GM21367 (cell line): Measurements from ENCODE around the gene SRRM1.
"Not testable (repeated sequence)": the region's sequence is repeated elsewhere in the genome, so short reads cannot be mapped to it uniquely, and the experiment has no call there.

Source experiments
- ATAC-seq: cut with Tn5 transposase; IDR thresholded peaks from one replicate; pipeline ENCODE4 v1.9.1; 2021; ENCODE audit not compliant: unreplicated experiment

Gene SRRM1

DNA sequence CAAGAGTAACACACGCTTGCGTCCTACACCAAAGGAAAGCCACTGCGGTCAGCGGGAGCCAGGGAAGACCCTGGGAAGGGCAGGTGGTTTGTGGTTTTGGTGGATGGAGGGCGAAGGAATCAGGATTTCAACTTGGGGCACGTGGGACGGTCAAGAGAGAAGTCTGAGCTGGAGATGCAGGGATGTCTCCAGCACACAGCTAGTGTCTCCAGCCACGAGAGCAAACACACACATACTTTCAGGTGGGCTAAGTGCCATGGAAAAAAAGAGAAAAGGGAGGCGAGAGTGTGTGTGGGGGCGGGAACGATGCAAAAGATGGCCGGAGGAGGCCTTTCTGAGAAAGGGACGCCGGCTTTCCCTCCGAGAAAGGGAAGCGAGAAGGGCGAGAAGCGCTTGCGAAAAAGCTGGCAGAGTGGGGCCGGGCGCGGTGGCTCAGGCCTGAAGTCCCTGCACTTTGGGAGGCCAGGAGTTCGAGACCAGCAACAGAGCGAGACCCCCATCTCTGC, 1.4 kb upstream of the SRRM1 start:
- no peak for ATAC-seq

DNA sequence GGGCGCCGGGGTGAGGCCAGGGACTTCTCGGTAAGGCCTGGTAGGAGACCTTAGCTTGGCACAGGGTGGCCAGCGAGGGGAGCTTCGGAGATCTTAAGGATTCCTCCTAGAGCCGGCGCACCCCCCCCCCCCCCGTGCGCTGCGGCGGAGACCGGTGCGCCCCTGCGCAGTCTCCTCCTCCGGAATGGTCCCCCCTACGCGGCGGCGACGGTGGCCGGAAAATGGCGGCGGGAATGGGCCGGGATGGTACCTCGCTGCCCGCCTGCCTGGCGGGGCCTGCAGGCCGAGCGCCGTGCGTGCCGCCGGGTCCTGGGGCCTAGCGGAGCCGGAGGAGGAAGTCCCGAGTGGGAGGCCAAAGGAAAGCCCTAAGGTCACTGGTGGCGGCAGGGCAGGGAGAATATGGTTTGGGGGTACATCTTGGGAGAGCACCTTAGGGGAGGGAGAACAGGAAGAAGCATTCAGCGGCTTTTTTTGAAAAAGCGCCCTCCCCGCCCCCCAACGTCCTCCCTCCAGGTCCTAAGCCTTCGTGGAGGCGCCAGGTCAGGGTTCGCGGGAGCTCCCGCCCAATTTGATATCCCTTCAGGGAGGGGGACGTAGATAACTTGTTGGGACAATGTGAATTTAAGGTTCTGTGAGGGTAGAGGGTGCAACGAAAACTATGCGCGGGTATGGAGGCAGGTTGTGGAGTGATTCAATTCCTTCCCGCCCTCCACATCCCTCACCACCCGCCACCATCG, 429 bp downstream of the SRRM1 start:
- ATAC-seq: peak; percentile 22

DNA sequence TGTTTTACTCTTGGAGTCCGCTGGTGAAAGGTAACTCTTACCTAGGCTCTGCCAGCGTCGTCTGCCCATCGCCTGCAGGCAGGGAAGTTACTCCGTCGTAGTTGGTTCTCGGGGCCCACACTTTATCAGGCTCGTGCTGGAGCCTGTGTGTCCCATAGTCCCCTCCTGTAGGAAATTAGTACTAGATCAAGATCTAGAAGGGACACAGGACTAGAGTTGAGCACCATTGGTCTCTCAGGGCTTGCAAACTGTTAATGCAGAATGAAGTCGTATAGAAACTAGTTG, 940 bp downstream of the SRRM1 start:
- no peak for ATAC-seq

DNA sequence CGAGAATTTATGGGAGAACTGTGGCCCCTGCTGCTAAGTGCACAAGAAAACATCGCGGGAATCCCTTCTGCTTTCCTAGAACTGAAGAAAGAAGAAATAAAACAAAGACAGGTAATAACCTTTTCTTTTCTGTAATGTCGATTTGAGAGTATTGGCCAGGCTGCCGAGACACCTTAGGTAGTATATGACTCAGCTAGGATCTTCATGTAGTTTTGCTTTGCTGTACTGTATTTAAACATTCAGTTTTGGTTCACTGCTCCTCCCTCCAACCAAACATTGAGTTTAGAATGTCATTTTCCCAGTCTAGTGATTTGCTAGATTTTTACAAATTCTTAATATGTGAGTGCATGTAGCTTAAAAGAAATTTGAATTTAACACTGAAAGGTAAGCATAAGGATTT, 5.8 kb downstream of the SRRM1 start:
- no peak for ATAC-seq

DNA sequence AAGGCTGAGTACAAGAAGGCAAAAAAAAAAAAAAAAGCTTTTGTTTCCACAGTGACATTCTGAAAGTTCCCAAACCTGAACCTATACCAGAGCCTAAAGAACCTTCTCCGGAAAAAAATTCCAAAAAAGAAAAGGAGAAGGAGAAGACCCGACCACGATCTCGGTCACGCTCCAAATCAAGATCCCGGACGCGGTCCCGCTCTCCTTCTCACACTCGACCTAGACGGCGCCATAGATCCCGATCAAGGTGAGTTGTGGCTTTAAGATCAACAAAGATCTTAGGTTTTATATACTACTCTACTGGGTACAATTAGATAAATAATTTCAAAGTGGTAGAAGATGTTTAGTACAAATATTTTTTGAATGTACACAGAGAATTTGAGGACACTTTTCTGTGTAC, 9.3 kb downstream of the SRRM1 start:
- ATAC-seq: no peak

DNA sequence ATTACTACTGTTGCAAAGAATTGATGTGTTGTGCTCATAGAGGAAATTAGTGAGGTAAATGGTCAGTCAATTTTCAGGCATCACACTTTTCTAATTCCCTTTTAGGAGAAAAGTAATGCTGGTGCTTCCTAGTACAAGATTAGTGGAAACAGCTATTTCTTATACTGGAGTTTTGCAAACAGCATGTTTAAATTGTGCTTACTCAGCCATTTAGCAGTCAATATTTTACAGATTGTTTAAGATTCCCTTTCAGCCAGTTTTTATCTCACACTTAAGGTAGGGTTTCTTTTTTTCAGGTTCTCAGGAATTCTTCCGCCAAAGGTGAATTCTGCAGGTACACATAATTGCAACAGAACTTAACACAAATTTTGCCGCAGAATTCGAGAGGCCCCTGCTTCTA, 10.9 kb downstream of the SRRM1 start:
- ATAC-seq: no peak

DNA sequence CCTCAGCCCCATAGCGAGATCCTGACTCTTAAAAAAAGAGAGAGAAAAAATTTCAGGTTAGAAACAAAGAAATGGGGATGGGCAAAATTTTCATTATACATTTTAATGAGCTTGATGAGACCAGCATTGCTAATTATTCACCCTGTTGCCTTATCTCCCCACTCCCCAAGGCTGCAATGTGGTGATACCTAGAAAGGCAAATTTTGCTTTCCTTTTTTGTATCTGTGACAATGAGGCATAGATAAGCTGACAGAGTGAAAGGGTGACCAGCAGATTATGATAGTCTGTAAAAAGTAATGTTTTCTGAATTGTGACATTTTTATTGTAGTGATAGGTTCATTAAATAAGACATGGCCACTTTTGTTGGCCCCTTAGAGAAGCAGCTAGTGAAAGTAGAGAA, 12.9 kb downstream of the SRRM1 start:
- ATAC-seq: no peak

DNA sequence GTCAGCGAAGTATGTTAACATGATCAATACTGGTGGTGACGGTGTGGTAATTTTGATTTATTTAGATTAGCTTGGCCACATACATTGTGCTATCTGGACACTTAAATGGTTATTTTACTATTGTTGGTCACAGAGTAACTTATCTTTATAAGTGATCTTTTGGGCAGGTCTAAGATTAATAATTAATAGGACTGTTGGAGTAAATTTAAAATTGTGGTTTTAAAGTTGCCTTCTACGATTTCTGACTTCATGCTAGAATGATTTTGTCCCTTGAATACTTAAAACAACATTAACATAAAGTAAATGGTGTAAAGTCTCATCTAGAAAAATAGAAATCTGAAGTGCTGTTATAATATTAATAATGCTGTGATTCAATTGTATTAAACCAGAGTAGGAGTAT, 14.7 kb downstream of the SRRM1 start:
- ATAC-seq: no peak

DNA sequence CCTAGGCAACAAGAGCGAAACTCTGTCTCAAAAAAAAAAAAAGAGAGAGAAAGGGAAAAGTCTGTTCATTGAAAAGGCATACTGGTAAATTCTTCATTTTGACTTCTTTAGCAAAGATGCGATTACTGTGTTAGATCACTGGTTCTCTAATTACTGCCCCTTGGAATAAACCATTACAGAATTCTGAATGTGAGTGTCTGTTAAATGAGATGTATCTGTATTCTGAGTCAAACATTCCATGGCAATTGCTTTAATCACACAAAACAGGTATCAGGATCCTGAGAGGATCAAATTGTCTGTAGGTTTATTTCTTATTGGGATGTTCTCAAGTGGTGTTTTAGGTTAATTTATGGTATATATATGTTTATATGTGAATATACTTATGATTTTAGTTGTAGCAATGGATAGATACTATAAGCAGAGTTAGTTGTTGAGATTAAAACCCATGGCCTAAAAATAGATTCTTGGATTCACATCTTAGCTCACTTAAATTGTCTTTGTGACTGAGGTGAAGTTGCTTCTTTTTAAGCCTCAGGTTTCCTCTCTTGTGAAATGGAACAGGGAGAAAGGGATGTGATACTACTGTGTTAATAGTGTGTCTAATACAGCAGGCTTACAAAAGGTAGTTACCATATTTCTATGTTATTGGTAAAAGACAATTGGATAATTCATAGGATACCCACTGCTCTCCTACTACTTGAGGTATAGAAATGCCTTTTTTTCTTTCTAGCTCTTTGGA, 16.2 kb downstream of the SRRM1 start:
- no peak for ATAC-seq

DNA sequence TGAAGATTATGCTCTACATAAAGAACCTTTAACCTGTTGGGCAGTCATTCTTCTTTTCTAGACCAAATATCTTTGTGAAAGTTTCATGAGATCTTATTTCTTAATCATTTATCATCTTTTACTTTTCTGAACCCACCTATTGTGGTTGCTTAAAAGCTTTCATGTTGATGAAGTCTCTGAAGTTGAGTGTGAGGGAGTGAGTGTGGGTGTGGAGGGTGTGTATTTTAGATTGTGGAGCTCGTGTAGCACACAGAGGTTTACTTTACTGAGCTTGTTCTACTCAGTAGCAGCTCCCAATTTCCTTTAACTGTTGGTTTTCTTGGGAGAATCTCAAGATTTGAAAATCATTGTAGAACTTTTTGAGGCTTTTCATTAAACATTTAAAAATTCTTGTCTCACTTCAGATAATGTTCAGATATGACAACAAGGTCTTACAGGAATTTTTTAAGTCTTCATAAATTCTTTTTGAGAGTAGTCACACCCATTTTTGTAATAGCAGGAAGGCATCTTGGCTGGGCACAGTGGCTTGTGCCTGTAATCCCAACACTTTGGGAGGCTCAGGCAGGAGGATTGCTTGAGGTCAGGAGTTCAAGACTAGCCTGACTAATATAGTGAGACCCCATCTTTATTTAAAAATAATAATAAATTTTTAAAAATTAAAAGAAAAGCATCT, 17.0 kb downstream of the SRRM1 start:
- no peak for ATAC-seq

DNA sequence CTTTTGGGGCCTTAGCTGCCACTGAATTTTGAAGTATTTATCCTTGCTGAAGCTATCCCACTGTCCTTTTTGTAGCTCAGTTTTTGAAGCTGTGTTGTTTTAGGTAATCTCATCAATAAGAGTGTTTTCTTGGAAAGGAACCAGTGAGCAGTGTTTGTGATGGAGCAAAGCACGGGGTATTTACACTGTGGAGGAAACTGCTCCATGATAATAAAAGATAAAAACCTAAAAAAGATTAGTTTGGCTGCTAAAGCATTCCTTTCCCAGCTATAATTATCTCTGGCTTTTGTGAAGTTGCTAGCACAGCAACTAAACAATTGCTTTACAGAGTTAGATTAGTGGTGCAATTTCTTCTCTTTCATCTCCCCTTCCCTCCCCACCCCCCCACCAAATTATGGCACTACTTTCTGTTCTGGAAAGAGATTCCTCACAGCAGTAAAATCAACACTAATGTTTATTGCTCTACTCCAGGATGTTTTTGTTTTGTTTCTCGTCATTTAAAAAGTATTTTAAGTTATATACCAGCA, 21.5 kb downstream of the SRRM1 start:
- ATAC-seq: no peak

DNA sequence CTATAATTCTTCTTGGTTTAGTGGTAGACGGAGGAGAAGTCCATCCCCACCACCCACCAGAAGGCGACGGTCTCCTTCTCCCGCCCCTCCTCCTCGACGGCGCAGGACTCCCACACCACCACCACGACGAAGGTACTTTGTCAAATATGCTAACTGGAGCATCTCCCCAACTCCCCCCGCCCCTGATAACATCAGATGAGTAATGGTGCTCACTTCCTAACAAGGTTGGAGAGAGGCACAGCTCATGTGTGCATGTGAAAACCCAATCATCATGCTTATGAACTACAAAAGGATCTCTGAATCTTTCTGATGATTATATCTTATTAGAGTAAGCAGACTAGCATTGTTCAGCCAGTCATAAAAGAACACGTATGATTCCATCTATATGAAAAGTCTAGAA, 23.7 kb downstream of the SRRM1 start:
- ATAC-seq: no peak

DNA sequence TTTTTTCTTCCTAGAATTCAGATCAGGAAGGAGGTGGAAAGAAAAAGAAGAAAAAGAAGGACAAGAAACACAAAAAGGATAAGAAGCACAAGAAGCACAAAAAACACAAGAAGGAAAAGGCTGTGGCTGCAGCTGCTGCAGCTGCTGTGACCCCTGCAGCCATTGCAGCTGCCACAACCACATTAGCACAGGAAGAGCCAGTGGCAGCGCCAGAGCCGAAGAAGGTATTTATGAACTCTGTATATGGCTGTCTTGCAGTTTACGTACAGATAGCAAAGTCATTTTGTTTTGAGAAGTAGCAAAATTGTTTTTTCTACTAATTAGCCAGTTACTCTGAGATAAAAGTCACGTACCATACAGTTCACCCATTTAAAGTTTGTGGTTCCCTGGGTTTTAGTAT, 28.3 kb downstream of the SRRM1 start:
- not testable (repeated sequence) for ATAC-seq

DNA sequence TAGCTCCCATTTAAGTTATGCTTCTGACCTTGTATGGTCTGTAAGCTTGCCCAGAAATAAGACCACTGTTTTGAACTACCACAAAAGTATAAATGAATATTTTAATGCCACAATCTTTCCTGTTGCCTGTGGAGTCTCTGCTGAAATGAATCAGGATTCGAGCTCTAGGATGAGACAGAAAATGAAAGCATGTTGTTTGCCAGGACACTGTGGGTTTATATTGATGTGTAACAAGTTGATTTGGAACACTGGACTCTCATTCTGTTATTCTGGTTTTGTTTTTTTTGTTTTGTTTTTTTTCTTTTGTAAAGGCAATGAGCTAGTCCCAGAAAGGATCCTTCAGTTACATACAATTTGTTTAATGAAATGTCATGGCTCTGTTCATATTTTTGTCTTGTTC, 29.6 kb downstream of the SRRM1 start:
- not testable (repeated sequence) for ATAC-seq

DNA sequence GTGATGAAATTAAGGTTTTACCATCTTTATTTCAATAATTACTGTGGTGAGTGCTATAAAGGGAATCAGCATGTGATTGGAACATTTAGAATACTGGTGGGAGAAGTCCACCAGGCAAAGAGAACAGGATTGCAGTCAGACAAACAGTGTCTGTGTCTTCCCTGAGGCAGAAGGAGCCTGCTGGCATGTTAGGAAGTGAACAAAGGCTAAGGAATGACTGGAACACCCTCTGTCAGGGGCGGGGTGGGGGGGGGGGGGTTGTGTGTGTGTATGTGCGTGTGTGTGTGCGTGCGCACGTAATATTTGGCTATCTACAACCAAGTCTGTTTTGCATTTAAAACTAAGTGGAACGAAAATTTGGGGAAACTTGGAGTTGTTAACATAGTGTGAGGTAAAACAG, 30.2 kb downstream of the SRRM1 start:
- no peak for ATAC-seq

DNA sequence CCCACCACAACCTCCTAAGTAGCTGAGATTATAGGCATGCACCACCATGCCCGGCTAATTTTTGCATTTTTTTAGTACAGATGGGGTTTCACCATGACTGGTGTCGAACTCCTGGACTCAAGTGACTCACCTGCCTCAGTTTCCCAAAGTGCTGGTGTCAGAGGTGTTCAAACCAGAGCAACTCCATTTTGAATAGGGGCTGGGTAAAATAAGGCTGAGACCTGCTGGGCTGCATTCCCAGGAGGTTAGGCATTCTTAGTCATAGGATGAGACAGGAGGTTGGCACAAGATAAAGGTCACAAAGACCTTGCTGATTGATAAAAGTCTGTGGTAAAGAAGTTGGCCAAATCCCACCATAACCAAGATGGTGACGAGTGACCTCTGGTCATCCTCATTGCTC, 35.3 kb downstream of the SRRM1 start:
- not testable (repeated sequence) for ATAC-seq

DNA sequence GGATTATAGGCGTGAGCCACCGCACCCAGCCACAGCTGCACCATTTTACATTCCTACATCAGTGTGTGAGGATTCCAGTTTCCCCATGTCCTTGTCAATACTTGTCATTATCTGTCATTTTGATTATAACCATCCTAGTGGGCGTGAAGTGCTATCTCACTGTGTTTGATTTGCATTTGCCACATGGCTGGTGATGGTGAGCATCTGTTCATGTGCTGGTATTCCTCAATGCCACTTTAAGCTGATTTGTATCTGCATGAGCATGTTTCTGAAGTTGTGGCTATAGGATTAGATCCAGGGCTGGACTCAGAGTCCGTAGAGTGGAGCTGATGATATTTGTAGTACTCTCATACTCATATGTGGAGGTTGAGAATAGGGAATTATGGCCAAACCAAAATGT, 36.6 kb downstream of the SRRM1 start:
- ATAC-seq: no peak

DNA sequence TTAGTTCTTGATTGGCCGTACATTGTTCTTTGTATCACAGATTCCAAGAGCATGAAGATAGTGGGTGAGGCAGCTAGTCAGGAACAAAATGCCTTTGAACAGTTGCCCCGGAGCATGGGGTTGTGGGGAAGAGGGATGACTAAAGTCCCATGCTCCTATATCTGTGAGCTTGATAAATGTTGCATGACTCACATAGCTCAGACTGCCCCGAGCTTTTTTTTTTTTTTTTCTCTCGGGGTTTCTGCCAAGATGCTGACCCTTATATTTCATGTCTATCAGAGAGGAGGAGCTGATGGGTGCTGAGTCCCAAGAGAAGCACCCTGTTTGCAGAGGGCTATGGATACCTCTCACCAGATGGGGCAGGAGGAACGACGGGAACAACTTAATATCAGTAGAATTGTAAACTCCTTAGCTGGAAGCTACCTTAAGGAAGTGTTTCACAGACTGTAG, 40.6 kb downstream of the SRRM1 start:
- ATAC-seq: no peak

DNA sequence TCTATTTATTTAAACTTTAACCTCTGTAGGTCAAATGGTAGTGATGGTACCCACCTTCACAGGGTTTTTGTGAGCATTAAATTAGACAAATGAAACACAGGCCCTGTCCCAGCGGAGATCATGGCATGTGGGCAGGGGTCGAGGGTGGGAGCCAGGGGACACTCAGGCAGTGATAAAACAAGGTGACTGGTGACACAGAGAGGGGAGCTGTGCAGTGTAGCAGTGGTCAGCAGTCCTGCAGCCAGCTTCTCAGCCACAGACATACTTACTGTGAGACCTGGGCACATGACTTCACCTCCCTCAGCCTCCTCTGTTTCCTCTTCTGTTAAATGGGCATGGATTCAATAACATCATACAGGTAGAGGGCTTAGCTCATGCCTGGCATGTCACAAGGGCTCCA, 44.9 kb downstream of the SRRM1 start:
- no peak for ATAC-seq

DNA sequence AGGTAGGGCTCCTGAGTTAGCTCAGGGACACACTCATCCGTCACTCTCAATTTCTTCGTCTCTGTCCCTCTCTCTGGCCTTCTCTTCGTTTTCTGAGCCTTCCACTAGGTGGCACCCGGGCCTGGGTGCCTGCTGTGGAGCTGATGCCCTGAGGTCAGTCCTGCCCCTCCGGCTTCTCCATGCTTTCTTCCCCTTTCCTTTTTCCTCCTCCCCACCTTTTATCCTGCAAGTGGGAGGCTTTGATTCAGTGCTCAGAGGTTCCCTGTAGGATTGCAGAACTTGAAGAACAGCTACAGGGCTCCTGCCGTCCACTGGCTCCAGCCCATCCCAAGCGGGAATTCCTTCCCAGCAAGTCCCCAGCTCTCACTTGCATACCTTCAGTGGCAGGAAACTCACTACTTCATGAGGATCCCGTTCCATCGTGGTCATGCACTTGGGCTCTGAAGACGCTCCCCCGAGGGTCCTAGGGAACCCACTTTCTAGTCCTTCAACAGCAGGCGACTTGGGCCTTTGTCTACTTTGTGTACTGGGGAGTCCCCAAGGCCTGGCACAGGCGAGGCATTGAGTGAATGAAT, 45.6 kb downstream of the SRRM1 start:
- no peak for ATAC-seq

DNA sequence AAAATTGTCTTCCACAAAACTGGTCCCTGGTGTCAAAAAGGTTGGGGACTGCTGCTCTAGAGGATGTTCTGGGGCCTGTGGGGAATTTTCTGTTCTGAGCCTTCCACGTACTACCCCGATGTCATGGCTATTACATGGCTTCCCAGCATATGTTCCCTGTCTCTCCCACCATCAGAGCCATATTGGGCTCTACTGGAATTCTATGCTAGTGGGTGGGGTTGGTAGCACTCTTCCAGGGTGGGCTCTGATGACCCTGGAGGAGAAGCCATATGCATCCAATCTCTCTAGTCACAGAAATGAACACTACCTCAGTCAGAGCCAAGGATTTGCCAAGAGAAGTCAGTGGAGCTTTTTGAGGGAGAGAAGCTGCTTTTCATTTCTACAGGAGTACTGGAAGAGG, 47.9 kb downstream of the SRRM1 start:
- ATAC-seq: no peak
